Neural crest cell (in vitro differentiated cells): ENCODE measurements around the gene CACNA2D3. TPM values are rescaled to one million over a fixed set of nuclear protein-coding genes. Genes with fewer than 3 reads are reported as not detected.
A peak's percentile ranks its signal among the peaks of the same experiment; 100 is the strongest.

Experiments
- DNase-seq: peaks from one replicate; pipeline ENCODE4 v3.0.0; 2021; ENCODE audit warnings: low read depth, mixed read lengths, low spot score
- H3K27ac Mint-ChIP-seq: one replicate; pipeline ENCODE4 v1.8.0; 2021; ENCODE audit warnings: mild to moderate bottlenecking, mixed read lengths; ENCODE audit not compliant: unreplicated experiment
- H3K27me3 Mint-ChIP-seq: 2 replicates; pipeline ENCODE4 v1.8.0; 2021; ENCODE audit warnings: low read depth, mild to moderate bottlenecking, mixed read lengths
- H3K36me3 Mint-ChIP-seq: 2 replicates; pipeline ENCODE4 v1.8.0; 2021; ENCODE audit warnings: low read depth, mild to moderate bottlenecking, mixed read lengths
- H3K4me1 Mint-ChIP-seq: 2 replicates; pipeline ENCODE4 v1.8.0; 2021; ENCODE audit warnings: mixed read lengths
- H3K4me3 Mint-ChIP-seq: one replicate; pipeline ENCODE4 v1.8.0; 2021; ENCODE audit warnings: mild to moderate bottlenecking, mixed read lengths
- H3K9me3 Mint-ChIP-seq: 2 replicates; pipeline ENCODE4 v1.8.0; 2021; ENCODE audit warnings: mixed read lengths
- total RNA-seq: library from RNA; stranded (reverse); gene quantifications from 2 replicates; pipeline ENCODE4 v1.2.1, GENCODE V29; 2021
- TF ChIP-seq, protein P1 (sequence below): fragments of 200-600 bp; sonication (generic); conservative IDR thresholded peaks from 2 replicates; pipeline ENCODE4 v1.5.0; 2021; ENCODE audit warnings: antibody characterized with exemption, mild to moderate bottlenecking

CACNA2D3 gene
- total RNA-seq, 1 donor from 2014 or later: 0.82 TPM

DNA sequence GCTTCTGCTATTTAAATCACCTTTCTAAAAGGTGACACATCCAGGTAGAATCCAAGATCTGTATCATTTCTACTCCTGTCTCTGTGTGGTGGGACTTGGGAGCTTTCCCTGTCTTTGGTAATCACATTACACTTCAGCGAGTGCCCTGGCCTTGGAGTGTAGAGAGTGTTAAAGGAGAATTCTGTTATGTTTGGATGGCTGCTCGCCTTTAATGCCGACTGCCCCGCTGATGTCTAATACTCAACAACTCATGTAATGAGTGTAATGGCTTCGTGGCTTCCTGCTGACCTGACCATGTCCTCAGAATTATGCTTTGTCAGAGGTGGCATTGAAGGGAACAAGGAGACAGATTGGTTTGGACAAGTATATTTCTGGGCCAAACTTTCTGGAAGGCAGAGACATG is 871.8 kb downstream of the CACNA2D3 start:
- TF ChIP-seq, protein P1, sequence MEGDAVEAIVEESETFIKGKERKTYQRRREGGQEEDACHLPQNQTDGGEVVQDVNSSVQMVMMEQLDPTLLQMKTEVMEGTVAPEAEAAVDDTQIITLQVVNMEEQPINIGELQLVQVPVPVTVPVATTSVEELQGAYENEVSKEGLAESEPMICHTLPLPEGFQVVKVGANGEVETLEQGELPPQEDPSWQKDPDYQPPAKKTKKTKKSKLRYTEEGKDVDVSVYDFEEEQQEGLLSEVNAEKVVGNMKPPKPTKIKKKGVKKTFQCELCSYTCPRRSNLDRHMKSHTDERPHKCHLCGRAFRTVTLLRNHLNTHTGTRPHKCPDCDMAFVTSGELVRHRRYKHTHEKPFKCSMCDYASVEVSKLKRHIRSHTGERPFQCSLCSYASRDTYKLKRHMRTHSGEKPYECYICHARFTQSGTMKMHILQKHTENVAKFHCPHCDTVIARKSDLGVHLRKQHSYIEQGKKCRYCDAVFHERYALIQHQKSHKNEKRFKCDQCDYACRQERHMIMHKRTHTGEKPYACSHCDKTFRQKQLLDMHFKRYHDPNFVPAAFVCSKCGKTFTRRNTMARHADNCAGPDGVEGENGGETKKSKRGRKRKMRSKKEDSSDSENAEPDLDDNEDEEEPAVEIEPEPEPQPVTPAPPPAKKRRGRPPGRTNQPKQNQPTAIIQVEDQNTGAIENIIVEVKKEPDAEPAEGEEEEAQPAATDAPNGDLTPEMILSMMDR: no peak
- no peak overlapping the region for H3K27ac Mint-ChIP-seq
- H3K4me1 Mint-ChIP-seq: peaks cover 4% of the 10 kb centered on the region

DNA sequence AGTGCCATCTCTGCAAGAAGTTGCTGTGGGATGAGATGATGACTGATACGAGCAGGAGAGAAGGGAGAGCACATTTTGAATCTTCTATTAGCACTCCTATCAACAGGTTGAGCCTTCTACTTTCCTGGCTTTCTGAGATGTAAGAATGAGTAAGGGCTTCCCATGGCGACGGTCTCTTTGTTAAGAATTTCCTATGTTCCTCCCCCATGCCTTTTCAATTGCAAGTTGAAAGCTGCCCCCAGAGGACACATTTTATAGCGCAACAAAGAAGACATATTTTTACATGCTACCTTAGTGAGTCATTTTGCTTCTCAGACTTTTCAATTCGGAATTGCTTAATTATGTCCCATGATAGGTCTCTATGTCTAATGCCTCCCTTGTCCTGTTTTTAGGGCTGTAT is 876.8 kb downstream of the CACNA2D3 start:
- Mint-ChIP-seq H3K27me3 (no peaks in the 10 kb centered on the region), H3K9me3 (peaks cover 4% of the 10 kb centered on the region), H3K4me1 (peaks cover 29% of the 10 kb centered on the region), H3K36me3 (no peaks in the 10 kb centered on the region), H3K4me3 (no peak overlapping the region), H3K27ac (peak overlapping the region; percentile 98)
- peak; percentile 12 for DNase-seq
- TF ChIP-seq, protein P1: peak; percentile 62

More for the DNA sequence above, 871.8 kb downstream of the CACNA2D3 start:
- Mint-ChIP-seq H3K9me3 (peaks cover 2% of the 10 kb centered on the region), H3K27me3 (no peaks in the 10 kb centered on the region), H3K36me3 (no peaks in the 10 kb centered on the region), H3K4me3 (no peak overlapping the region)
- no peak for DNase-seq

DNA sequence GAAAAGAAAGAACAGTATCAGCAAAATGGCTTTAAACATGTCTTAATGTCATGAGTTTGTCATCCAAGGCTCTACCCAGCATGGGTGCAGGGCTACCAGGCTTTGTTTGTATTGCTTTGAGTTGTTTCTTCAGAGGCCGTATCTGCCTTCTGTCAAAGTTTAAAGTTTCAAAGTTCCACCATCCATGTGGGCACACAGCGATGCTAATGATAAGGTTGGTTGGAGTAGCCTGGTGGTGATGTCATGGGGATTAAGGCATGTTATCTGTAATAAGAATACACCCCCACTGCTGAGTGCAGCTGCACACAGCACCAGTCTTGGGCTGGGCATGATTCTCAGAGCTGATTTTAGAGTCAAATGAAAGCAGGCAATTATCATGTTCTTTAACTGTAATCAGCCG is 877.5 kb downstream of the CACNA2D3 start:
- no peak for DNase-seq
- Mint-ChIP-seq H3K4me3 (no peak overlapping the region), H3K36me3 (no peaks in the 10 kb centered on the region), H3K27me3 (no peaks in the 10 kb centered on the region), H3K27ac (no peak overlapping the region), H3K4me1 (peaks cover 29% of the 10 kb centered on the region), H3K9me3 (peaks cover 4% of the 10 kb centered on the region)
- TF ChIP-seq, protein P1: no peak

DNA sequence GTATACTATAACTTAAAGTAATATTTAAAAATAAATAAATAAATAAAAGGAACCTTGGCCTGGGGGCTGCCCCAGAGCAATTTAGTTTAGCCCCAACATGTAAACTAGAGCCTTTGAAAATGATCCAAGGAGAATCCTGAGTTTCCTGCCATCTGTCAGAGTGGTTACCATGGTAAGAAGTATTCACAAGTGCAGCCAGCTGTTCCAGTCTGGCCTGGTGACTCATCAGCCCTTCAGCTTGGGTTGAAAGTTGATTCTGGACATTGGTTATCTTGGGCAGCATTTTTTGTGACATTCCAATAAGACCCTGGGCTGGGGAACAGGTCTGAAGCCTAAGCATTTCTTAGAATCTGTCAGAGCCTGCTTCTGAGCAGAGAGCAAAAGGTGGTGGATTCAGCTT is 878.2 kb downstream of the CACNA2D3 start:
- Mint-ChIP-seq H3K27ac (no peak overlapping the region), H3K4me3 (no peak overlapping the region), H3K36me3 (no peaks in the 10 kb centered on the region), H3K9me3 (peaks cover 4% of the 10 kb centered on the region), H3K27me3 (no peaks in the 10 kb centered on the region), H3K4me1 (peaks cover 29% of the 10 kb centered on the region)
- no peak for DNase-seq
- TF ChIP-seq, protein P1: no peak

DNA sequence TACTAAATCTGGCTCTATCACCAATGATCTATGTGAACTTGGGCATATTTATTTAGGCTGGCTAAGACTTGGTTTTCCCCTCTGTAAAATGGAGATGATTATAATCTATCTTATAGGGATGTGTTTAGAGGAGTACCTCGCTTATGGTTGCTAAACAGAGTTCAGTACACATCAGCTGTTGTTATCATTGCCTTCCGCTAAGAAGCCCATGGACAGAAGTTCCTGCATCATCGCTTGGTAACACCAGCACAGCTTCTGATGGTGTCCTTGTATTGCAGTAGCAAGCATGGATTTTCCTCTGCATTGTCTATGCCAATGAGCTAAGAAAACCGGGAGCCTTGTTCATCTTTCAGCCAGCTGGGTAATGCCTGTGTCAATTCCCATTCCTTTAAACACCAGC is 878.6 kb downstream of the CACNA2D3 start:
- Mint-ChIP-seq H3K9me3 (peaks cover 4% of the 10 kb centered on the region), H3K27me3 (no peaks in the 10 kb centered on the region), H3K4me1 (peaks cover 29% of the 10 kb centered on the region), H3K27ac (no peak overlapping the region), H3K36me3 (no peaks in the 10 kb centered on the region), H3K4me3 (no peak overlapping the region)
- TF ChIP-seq, protein P1: no peak
- DNase-seq: no peak
